Breast epithelium (tissue), 4 donors: ENCODE data around the gene JPH4. TPM values are rescaled to one million over a fixed set of nuclear protein-coding genes. Genes with fewer than 3 reads are reported as not detected.

Experiments used
- DNase-seq, 2 donors: peaks; one replicate each; pipeline ENCODE4 v3.0.0-alpha.2; 2019; ENCODE audit warnings: low spot score in 2 of 2
- H3K27ac ChIP-seq, 2 donors: fragments of 200-600 bp; sonication (generic) in 1 of 2; one replicate each; pipeline ENCODE4 v1.5.1; 2016 to 2019; ENCODE audit warnings: mild to moderate bottlenecking in 1 of 2
- H3K27me3 ChIP-seq, 2 donors: fragments of 200-600 bp; sonication (generic) in 1 of 2; one replicate each; pipeline versions ENCODE4 v1.5.1 to v1.6.0; 2017 to 2019; ENCODE audit warnings: control low read depth in 1 of 2, mild to moderate bottlenecking in 1 of 2
- H3K36me3 ChIP-seq: fragments of 200-600 bp; one replicate; pipeline ENCODE4 v1.5.1; 2019
- H3K4me1 ChIP-seq, 2 donors: fragments of 200-600 bp; sonication (generic); one replicate each; pipeline ENCODE4 v1.5.1; 2016 to 2019; ENCODE audit warnings: control low read depth in 1 of 2
- H3K4me3 ChIP-seq, 3 donors: fragments of 200-600 bp; sonication (generic); 1 replicate in 2 of 3; 2 replicates in 1 of 3; pipeline ENCODE4 v1.5.1; 2016 to 2019; ENCODE audit warnings: mild to moderate bottlenecking in 3 of 3, moderate library complexity in 2 of 3
- H3K9me3 ChIP-seq, 2 donors: fragments of 200-600 bp; sonication (generic) in 1 of 2; one replicate each; pipeline ENCODE4 v1.5.1; 2016 to 2019; ENCODE audit warnings: control low read depth in 1 of 2
- CTCF ChIP-seq, 3 donors: fragments of 450-650 bp; IDR thresholded peaks; one replicate each; pipeline ENCODE4 v1.5.1; 2016 to 2017; ENCODE audit warnings: antibody characterized with exemption in 3 of 3, mild to moderate bottlenecking in 3 of 3, moderate library complexity in 3 of 3
- POLR2A ChIP-seq: fragments of 450-650 bp; IDR thresholded peaks from one replicate; pipeline ENCODE4 v1.6.1; 2016; ENCODE audit warnings: antibody characterized with exemption, mild to moderate bottlenecking, moderate library complexity
- POLR2AphosphoS5 ChIP-seq, 3 donors: sonication (generic); formaldehyde crosslinking; IDR thresholded peaks; one replicate each; pipeline ENCODE4 v1.6.1; 2017; ENCODE audit warnings: antibody characterized with exemption in 3 of 3
- intact Hi-C: fragments of 100-400 bp; cut with DNase I; formaldehyde crosslinking; loops from one replicate; pipeline ENCODE4 v1.15.1; 2023; ENCODE audit warnings: low total_unique reads
- total RNA-seq, 3 donors: library from RNA; depleted of rRNA; stranded (reverse); fragments of >200 nt; gene quantifications; one replicate each; pipeline ENCODE4 v1.1.0, GENCODE V29; 2016

Gene JPH4
- total RNA-seq, 3 donors from 2014 or later = 0.66 to 0.96 (median 0.73) TPM

GRCh38 chr14:23550131-23550811, 28.3 kb downstream of the JPH4 start:
- TF ChIP-seq POLR2A = no peak
- TF ChIP-seq CTCF (IDR thresholded peaks at IDR 0.05) = no peak
- TF ChIP-seq POLR2AphosphoS5 (IDR thresholded peaks at IDR 0.05) = no peak
- H3K4me3 ChIP-seq = peak overlapping the region; percentile 47 to 72 (median 62)
- H3K9me3 ChIP-seq = no peaks in the 10 kb centered on the region
- H3K27me3 ChIP-seq = no peaks in the 10 kb centered on the region
- DNase-seq = no peak
- no peaks in the 10 kb centered on the region for H3K4me1 ChIP-seq
- intact Hi-C loops = loop anchor here (10.0 kb wide), 1 partner anchor 245 kb away; the partner anchor contains the start of genes BCL2L2 and PPP1R3E
- H3K36me3 ChIP-seq = no peaks in the 10 kb centered on the region
- H3K27ac ChIP-seq = no peak overlapping the region

GRCh38 chr14:23548351-23549318, 30.0 kb downstream of the JPH4 start:
- intact Hi-C loops = no loop called here
- Histone ChIP-seq H3K36me3 (no peaks in the 10 kb centered on the region), H3K27me3 (no peaks in the 10 kb centered on the region), H3K4me1 (no peaks in the 10 kb centered on the region), H3K9me3 (no peaks in the 10 kb centered on the region), H3K27ac (no peak overlapping the region), H3K4me3 (no peak overlapping the region)
- TF ChIP-seq CTCF (IDR thresholded peaks at IDR 0.05) = no peak
- no peak for TF ChIP-seq POLR2AphosphoS5 (IDR thresholded peaks at IDR 0.05)
- TF ChIP-seq POLR2A = no peak
- DNase-seq = no peak

- DNase-seq = no peak
- no peaks in the 10 kb centered on the region for H3K27me3 ChIP-seq
- H3K9me3 ChIP-seq = no peaks in the 10 kb centered on the region
- H3K27ac ChIP-seq = no peak overlapping the region
- intact Hi-C loops = no loop called here
- H3K36me3 ChIP-seq = no peaks in the 10 kb centered on the region
- no peak overlapping the region for H3K4me3 ChIP-seq
- no peaks in the 10 kb centered on the region for H3K4me1 ChIP-seq
- TF ChIP-seq POLR2AphosphoS5 (IDR thresholded peaks at IDR 0.05) (no peak), CTCF (IDR thresholded peaks at IDR 0.05) (no peak), POLR2A (no peak)
Measured at GRCh38 chr14:23547924-23548323, 30.7 kb downstream of the JPH4 start.

- TF ChIP-seq POLR2A = no peak
- no peak for TF ChIP-seq CTCF (IDR thresholded peaks at IDR 0.05)
- TF ChIP-seq POLR2AphosphoS5 (IDR thresholded peaks at IDR 0.05) = no peak
Measured at GRCh38 chr14:23546450-23547035, 32.0 kb downstream of the JPH4 start.

More at GRCh38 chr14:23546450-23547035, 32.0 kb downstream of the JPH4 start:
- Histone ChIP-seq H3K4me3 (no peak overlapping the region), H3K27ac (no peak overlapping the region), H3K9me3 (no peaks in the 10 kb centered on the region), H3K36me3 (no peaks in the 10 kb centered on the region), H3K4me1 (no peaks in the 10 kb centered on the region), H3K27me3 (no peaks in the 10 kb centered on the region)
- intact Hi-C loops = no loop called here
- no peak for DNase-seq
